HEK293T (cell line): ENCODE data around the gene GALE.
"Not testable (repeated sequence)": the region's sequence is repeated elsewhere in the genome, so short reads cannot be mapped to it uniquely, and the experiment has no call there.

Experiments
- ARNT ChIP-seq: fragments of 450-650 bp; IDR thresholded peaks from 2 replicates; pipeline ENCODE4 v1.6.1; 2017; ENCODE audit warnings: mild to moderate bottlenecking
- BHLHE40 ChIP-seq: fragments of 450-650 bp; IDR thresholded peaks from 2 replicates; pipeline ENCODE4 v1.6.1; 2016; ENCODE audit warnings: mild to moderate bottlenecking, moderate library complexity, borderline replicate concordance
- ELF4 ChIP-seq: fragments of 450-650 bp; IDR thresholded peaks from 2 replicates; pipeline ENCODE4 v1.6.1; 2017; ENCODE audit warnings: antibody characterized with exemption
- FOXA1 ChIP-seq: fragments of 450-650 bp; IDR thresholded peaks from 2 replicates; pipeline ENCODE4 v1.6.1; 2016; ENCODE audit warnings: mild to moderate bottlenecking
- SP1 ChIP-seq: fragments of 450-650 bp; IDR thresholded peaks from 2 replicates; pipeline ENCODE4 v1.6.1; 2017
- SUZ12 ChIP-seq: fragments of 450-650 bp; IDR thresholded peaks from 2 replicates; pipeline ENCODE4 v1.6.1; 2016; ENCODE audit warnings: mild to moderate bottlenecking
- TARDBP ChIP-seq: fragments of 450-650 bp; IDR thresholded peaks from 2 replicates; pipeline ENCODE4 v1.6.1; 2016
- ZNF384 ChIP-seq: fragments of 450-650 bp; IDR thresholded peaks from 2 replicates; pipeline ENCODE4 v1.6.1; 2016

- not testable (repeated sequence) for TF ChIP-seq ZNF384, BHLHE40, ARNT, FOXA1, ELF4, TARDBP, SUZ12, SP1
Observed at GRCh38 chr1:23826590-23826989, 26.0 kb upstream of the GALE start.
